Measurements from ENCODE around the gene SLC25A30. TPM values are rescaled to one million over a fixed set of nuclear protein-coding genes. Genes with fewer than 3 reads are reported as not detected.
"Not testable (repeated sequence)": the region's sequence is repeated elsewhere in the genome, so short reads cannot be mapped to it uniquely, and the experiment has no call there.

The SLC25A30 gene
- total RNA-seq, 2 donors from 2014 or later: 12.6 to 14.2 TPM

GRCh38 chr13:45392811-45393210 is 25.4 kb downstream of the SLC25A30 start:
- no peak for TF ChIP-seq POLR2A (IDR thresholded peaks at IDR 0.05)
- TF ChIP-seq CTCF (IDR thresholded peaks at IDR 0.05): no peak
- no peak for TF ChIP-seq POLR2AphosphoS5 (IDR thresholded peaks at IDR 0.05)

DNA sequence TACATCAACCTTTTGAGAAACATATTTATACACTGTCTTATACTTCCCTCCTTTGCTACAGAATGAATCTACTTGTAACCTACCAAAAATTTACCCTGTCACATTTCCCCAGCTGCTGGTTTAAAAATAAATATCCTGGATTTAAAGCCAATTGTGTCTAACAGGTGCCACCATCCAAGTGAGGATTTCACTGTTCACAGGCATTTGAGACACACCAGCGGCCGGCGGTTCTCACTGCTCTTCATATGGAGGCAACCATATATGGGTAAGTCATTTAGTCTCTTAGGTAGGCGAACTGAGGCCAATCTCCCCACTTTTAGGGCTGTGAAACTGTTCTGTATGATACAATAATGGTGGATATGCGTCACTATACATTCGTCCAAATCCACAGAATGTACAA is 26.2 kb downstream of the SLC25A30 start:
- 94% methylated on average over 6 of the region's 6 CpGs for WGBS
- TF ChIP-seq CTCF (IDR thresholded peaks at IDR 0.05) (no peak), POLR2AphosphoS5 (IDR thresholded peaks at IDR 0.05) (no peak), POLR2A (IDR thresholded peaks at IDR 0.05) (no peak)
- intact Hi-C loops (cut with DNase I): no loop called here

More at GRCh38 chr13:45392811-45393210, 25.4 kb downstream of the SLC25A30 start:
- no peak overlapping the region for H3K27ac ChIP-seq
- no peaks in the 10 kb centered on the region for H3K9me3 ChIP-seq
- no peaks in the 10 kb centered on the region for H3K4me1 ChIP-seq (replicated peaks)
- no peaks in the 10 kb centered on the region for H3K36me3 ChIP-seq
- no peak overlapping the region for H3K4me3 ChIP-seq
- WGBS: 69% methylated on average over 5 of the region's 5 CpGs
- H3K27me3 ChIP-seq (replicated peaks; ENCODE audit: insufficient read depth): no peaks in the 10 kb centered on the region
- intact Hi-C loops (cut with DNase I): no loop called here
- no peak for DNase-seq (ENCODE audit: low spot score)

DNA sequence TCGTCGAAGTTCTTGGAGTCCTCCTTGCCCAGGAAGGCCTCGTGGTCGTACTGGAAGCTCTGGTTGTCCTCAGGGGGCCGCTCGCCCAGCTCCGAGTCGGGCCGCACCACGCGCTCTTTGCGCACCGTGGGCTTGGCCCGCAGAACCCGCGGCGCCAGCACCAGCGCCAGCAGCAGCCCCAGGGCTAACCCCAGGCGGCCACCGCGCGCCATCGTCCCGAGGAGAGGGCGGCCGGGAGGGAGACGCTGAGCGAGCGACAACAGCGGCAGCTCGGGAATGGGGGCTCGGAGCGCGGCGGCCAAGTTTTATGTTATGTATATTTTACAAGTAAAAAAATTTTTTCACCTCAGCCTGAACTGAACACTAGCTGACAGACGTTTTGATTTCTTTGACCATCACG is 27.0 kb downstream of the SLC25A30 start:
- DNase-seq (ENCODE audit: low spot score); H3K4me1 ChIP-seq (replicated peaks); H3K36me3 ChIP-seq; H3K9me3 ChIP-seq; intact Hi-C loops (cut with DNase I); H3K4me3 ChIP-seq; H3K27ac ChIP-seq; H3K27me3 ChIP-seq (replicated peaks; ENCODE audit: insufficient read depth): not testable (repeated sequence)
- 93% methylated on average over 35 of the region's 37 CpGs for WGBS

More for the DNA sequence above, 26.2 kb downstream of the SLC25A30 start:
- H3K36me3 ChIP-seq: no peaks in the 10 kb centered on the region
- no peak for DNase-seq (ENCODE audit: low spot score)
- H3K4me3 ChIP-seq: no peak overlapping the region
- H3K27ac ChIP-seq: no peak overlapping the region
- no peaks in the 10 kb centered on the region for H3K9me3 ChIP-seq
- no peaks in the 10 kb centered on the region for H3K4me1 ChIP-seq (replicated peaks)
- H3K27me3 ChIP-seq (replicated peaks; ENCODE audit: insufficient read depth): no peaks in the 10 kb centered on the region

DNA sequence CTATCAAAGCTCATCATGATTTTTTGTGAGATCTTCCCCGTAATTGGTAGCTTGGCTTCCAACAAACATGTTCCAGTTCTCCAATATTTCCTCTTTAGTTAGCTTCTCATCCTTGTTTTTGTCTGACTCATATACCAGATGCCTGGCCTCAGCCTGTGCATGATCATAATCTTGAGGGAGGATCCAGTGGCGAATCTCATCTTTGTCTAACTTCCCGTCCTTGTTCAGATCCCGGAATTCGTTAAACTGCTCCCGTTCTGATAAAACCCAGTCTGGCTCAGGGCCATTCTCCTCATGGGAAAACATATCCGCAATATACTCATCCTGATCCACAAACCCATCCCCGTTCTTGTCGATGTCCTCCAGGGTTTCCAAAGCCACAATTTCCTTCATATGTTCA is 27.8 kb downstream of the SLC25A30 start:
- H3K27ac ChIP-seq; intact Hi-C loops (cut with DNase I); H3K27me3 ChIP-seq (replicated peaks; ENCODE audit: insufficient read depth); H3K4me1 ChIP-seq (replicated peaks); H3K36me3 ChIP-seq; H3K9me3 ChIP-seq; DNase-seq (ENCODE audit: low spot score); H3K4me3 ChIP-seq: not testable (repeated sequence)
- 95% methylated on average over 9 of the region's 9 CpGs for WGBS

DNA sequence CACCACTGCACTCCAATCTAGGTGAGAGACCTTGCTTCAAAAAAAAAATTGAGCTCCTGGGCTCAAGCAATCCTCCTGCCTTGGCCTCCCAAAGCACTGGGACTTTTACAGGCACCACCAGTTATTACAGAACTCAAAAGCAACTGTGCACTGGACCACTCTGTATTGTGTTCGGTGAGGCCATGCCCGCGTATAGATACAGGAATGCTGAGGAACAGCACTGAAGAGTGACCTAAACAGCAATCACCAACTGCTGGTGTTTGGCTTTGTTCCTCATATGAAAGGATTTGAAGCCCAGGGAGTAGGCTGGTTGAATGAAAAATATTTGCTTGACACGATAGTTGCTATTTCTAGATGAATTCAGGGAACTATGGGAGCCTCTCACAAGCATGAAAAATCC is 29.5 kb downstream of the SLC25A30 start:
- H3K27me3 ChIP-seq (replicated peaks; ENCODE audit: insufficient read depth): no peaks in the 10 kb centered on the region
- H3K4me1 ChIP-seq (replicated peaks): no peaks in the 10 kb centered on the region
- WGBS: 97% methylated on average over 4 of the region's 4 CpGs
- intact Hi-C loops (cut with DNase I): no loop called here
- no peak for DNase-seq (ENCODE audit: low spot score)
- TF ChIP-seq CTCF (IDR thresholded peaks at IDR 0.05) (no peak), POLR2AphosphoS5 (IDR thresholded peaks at IDR 0.05) (no peak), POLR2A (IDR thresholded peaks at IDR 0.05) (no peak)
- no peak overlapping the region for H3K4me3 ChIP-seq
- no peak overlapping the region for H3K27ac ChIP-seq
- no peaks in the 10 kb centered on the region for H3K36me3 ChIP-seq
- H3K9me3 ChIP-seq: no peaks in the 10 kb centered on the region

GRCh38 chr13:45386892-45387575 is 31.1 kb downstream of the SLC25A30 start:
- WGBS: 91% methylated on average over 17 of the region's 17 CpGs
- H3K4me3 ChIP-seq; H3K27ac ChIP-seq; H3K36me3 ChIP-seq; DNase-seq (ENCODE audit: low spot score); H3K27me3 ChIP-seq (replicated peaks; ENCODE audit: insufficient read depth); intact Hi-C loops (cut with DNase I); H3K9me3 ChIP-seq; H3K4me1 ChIP-seq (replicated peaks): not testable (repeated sequence)

All from prostate gland (tissue), 2 donors.